Esophagus squamous epithelium (tissue), 5 donors: Measurements from ENCODE around the gene CCL4. TPM values are rescaled to one million over a fixed set of nuclear protein-coding genes. Genes with fewer than 3 reads are reported as not detected.
"Not testable (repeated sequence)": the region's sequence is repeated elsewhere in the genome, so short reads cannot be mapped to it uniquely, and the experiment has no call there.

Source experiments
- DNase-seq: peaks from one replicate; lab custom pipeline; 2025; lab: John Stamatoyannopoulos, UW
- H3K27ac ChIP-seq, 4 donors: fragments of 200-600 bp; sonication (generic); one replicate each; pipeline ENCODE4 v1.5.1; 2016 to 2019; ENCODE audit warnings: mild to moderate bottlenecking in 1 of 4
- H3K27me3 ChIP-seq, 4 donors: fragments of 200-600 bp; sonication (generic); 1 replicate in 3 of 4; 2 replicates in 1 of 4; pipeline versions ENCODE4 v1.5.1 to v1.6.0; 2017 to 2021; ENCODE audit warnings: antibody characterized with exemption in 1 of 4
- H3K36me3 ChIP-seq, 3 donors: fragments of 200-600 bp; sonication (generic); one replicate each; pipeline ENCODE4 v1.5.1; 2016 to 2019
- H3K4me1 ChIP-seq, 3 donors: fragments of 200-600 bp; sonication (generic); one replicate each; pipeline ENCODE4 v1.5.1; 2017 to 2019
- H3K4me3 ChIP-seq, 4 donors: fragments of 200-600 bp; sonication (generic); 1 replicate in 3 of 4; 2 replicates in 1 of 4; pipeline ENCODE4 v1.5.1; 2016 to 2019; ENCODE audit warnings: mild to moderate bottlenecking in 2 of 4, moderate library complexity in 1 of 4
- H3K9me3 ChIP-seq, 3 donors: fragments of 200-600 bp; sonication (generic); one replicate each; pipeline ENCODE4 v1.5.1; 2016 to 2019
- POLR2A ChIP-seq, 4 donors: fragments of 450-650 bp; IDR thresholded peaks; one replicate each; pipeline ENCODE4 v1.6.1; 2017; ENCODE audit warnings: antibody characterized with exemption in 4 of 4, mild to moderate bottlenecking in 4 of 4, moderate library complexity in 3 of 4
- WGBS, 2 donors: methylation state at CpG; one replicate each; pipeline ENCODE4 v1.1.5; 2018; 5-methylcytosine and 5-hydroxymethylcytosine counted together
- intact Hi-C: fragments of 100-400 bp; cut with DNase I; formaldehyde crosslinking; loops from one replicate; pipeline ENCODE4 v1.15.0; 2022
- total RNA-seq, 4 donors: library from RNA; depleted of rRNA; stranded (reverse); fragments of >200 nt; gene quantifications; one replicate each; pipeline ENCODE4 v1.1.0, GENCODE V29; 2016
- TF ChIP-seq, protein P1 (sequence below), 6 experiments: fragments of 450-650 bp in 4 of 6; fragments of 200-600 bp in 2 of 6; sonication (generic) in 2 of 6; IDR thresholded peaks; one replicate each; pipeline ENCODE4 v1.5.1; 2016 to 2019; ENCODE audit warnings: antibody characterized with exemption in 6 of 6, mild to moderate bottlenecking in 4 of 6, moderate library complexity in 4 of 6
- donor health status: DM: yes; HTN: yes; CAD: no.

CCL4 gene
- total RNA-seq, 4 donors from 2014 or later, result 0.56 to 3.2 (median 2.6) TPM

DNA sequence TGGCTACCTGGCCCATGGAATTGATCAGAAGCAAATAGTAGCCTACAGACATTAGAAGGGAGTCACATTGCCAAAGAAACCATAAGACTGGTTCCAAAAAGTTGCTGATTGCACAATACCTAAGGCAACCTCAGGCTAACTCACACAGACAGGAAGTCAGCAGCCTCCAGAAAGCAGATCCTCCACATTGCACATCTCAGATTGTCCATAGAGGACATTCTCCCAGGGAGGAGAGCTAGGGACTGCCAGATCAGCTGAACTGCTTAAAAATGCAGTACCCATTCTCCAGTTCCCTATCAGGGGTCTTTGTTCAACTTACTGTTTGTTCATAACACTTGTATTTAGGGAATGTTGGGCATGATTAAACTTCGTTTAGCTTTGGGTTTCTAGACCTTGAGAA, 17.9 kb upstream of the CCL4 start:
- Histone ChIP-seq H3K4me1 (peaks cover 0 to 5% (median 0%) of the 10 kb centered on the region in 3 donors), H3K9me3 (no peaks in the 10 kb centered on the region), H3K36me3 (no peaks in the 10 kb centered on the region), H3K27me3 (peaks cover 0 to 18% (median 0%) of the 10 kb centered on the region in 4 donors), H3K27ac (no peak overlapping the region), H3K4me3 (no peak overlapping the region)
- WGBS, 2 donors, result 17 to 22% methylated on average over 1 of the region's 1 CpG
- no peak for DNase-seq
- TF ChIP-seq POLR2A (IDR thresholded peaks at IDR 0.05), result no peak
- TF ChIP-seq, protein P1, sequence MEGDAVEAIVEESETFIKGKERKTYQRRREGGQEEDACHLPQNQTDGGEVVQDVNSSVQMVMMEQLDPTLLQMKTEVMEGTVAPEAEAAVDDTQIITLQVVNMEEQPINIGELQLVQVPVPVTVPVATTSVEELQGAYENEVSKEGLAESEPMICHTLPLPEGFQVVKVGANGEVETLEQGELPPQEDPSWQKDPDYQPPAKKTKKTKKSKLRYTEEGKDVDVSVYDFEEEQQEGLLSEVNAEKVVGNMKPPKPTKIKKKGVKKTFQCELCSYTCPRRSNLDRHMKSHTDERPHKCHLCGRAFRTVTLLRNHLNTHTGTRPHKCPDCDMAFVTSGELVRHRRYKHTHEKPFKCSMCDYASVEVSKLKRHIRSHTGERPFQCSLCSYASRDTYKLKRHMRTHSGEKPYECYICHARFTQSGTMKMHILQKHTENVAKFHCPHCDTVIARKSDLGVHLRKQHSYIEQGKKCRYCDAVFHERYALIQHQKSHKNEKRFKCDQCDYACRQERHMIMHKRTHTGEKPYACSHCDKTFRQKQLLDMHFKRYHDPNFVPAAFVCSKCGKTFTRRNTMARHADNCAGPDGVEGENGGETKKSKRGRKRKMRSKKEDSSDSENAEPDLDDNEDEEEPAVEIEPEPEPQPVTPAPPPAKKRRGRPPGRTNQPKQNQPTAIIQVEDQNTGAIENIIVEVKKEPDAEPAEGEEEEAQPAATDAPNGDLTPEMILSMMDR (IDR thresholded peaks at IDR 0.05), result no peak
- intact Hi-C loops, result no loop called here

DNA sequence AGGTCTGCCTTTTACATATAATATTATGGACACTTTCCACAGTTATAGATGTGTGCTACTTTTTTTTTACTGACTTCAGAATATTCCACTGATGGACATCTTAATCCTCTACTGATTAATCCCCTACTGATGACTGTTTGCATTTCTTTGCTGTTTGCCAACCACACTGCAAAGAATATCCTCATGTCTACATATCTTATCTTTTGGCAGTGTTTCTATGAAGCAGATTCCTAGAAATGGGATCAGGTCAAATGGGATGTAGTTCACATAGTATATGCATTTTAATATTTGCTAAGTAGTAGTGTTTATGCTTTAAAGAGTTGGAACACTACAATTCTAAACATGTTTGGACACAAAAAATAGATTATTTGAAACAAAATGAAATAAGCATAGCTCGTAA, 16.8 kb upstream of the CCL4 start:
- H3K36me3 ChIP-seq, result no peaks in the 10 kb centered on the region
- 64 to 90% methylated on average over 1 of the region's 1 CpG for WGBS, 2 donors
- peaks cover 0 to 5% (median 0%) of the 10 kb centered on the region in 3 donors for H3K4me1 ChIP-seq
- intact Hi-C loops, result no loop called here
- H3K27me3 ChIP-seq, result peaks cover 0 to 22% (median 0%) of the 10 kb centered on the region in 4 donors
- H3K9me3 ChIP-seq, result no peaks in the 10 kb centered on the region
- DNase-seq, result no peak
- H3K27ac ChIP-seq, result no peak overlapping the region
- TF ChIP-seq POLR2A (IDR thresholded peaks at IDR 0.05), result no peak
- TF ChIP-seq, protein P1 (IDR thresholded peaks at IDR 0.05), result no peak
- H3K4me3 ChIP-seq, result no peak overlapping the region

DNA sequence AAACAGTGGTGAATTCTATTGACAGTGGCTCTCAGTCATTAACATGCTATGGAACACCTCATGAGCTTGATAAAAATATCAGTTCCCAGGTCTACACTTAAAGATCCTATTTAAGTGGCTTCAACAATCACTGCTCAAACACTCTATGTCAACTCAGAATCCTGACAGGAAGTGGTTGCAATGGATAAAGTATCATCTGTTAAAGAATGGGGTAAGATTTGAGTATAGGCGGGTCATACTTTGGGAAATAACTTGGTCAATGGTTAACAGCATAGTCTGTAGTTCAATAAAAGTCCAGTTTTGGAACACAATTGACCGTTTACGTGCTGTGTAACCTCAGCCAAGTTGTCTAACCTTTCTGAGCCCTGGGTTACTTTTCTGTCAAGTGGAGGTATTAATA, 16.2 kb upstream of the CCL4 start:
- WGBS, 2 donors, result 86% methylated on average over 1 of the region's 3 CpGs; no CpG with 5 or more reads in 1 of the 2 donors
- H3K9me3 ChIP-seq, H3K36me3 ChIP-seq, intact Hi-C loops, DNase-seq, H3K27ac ChIP-seq, H3K4me1 ChIP-seq, H3K4me3 ChIP-seq: not testable (repeated sequence)
- H3K27me3 ChIP-seq, result peaks cover 0 to 27% (median 0%) of the 10 kb centered on the region in 4 donors

DNA sequence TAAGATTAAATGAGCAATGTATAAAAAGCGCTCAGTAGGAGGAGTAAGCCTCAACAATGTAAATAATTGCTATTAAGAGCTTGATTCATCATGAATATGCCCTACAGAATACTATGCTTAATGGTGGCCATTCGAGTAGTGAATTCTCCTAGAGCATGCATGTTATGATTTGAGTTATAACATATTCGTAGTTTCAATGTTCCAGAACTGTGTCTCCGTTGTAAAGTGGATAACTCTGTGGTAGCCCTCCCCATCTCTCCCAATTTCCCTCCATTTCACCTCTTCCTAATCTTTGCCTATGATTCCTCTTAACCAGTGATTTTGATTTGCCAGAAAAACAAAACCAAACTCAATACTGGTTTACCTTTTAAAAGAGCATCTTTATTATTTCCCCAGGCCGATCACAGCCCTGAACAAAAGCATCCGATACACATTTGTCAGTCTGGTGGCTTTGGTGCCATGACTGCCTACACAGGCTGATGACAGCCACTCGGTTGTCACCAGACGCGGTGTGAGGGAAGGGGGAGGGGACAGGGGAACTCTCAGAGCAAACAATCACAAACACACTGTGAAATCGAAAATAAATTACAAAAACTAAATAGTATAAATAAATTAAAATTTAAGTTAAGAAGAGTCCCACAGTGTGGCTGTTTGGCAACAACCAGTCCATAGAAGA, 15.6 kb upstream of the CCL4 start:
- H3K9me3 ChIP-seq, intact Hi-C loops, DNase-seq, H3K4me1 ChIP-seq, H3K27ac ChIP-seq, H3K4me3 ChIP-seq, H3K36me3 ChIP-seq: not testable (repeated sequence)
- 79 to 80% methylated on average over 9 of the region's 10 CpGs for WGBS, 2 donors
- H3K27me3 ChIP-seq, result peaks cover 0 to 27% (median 0%) of the 10 kb centered on the region in 4 donors

DNA sequence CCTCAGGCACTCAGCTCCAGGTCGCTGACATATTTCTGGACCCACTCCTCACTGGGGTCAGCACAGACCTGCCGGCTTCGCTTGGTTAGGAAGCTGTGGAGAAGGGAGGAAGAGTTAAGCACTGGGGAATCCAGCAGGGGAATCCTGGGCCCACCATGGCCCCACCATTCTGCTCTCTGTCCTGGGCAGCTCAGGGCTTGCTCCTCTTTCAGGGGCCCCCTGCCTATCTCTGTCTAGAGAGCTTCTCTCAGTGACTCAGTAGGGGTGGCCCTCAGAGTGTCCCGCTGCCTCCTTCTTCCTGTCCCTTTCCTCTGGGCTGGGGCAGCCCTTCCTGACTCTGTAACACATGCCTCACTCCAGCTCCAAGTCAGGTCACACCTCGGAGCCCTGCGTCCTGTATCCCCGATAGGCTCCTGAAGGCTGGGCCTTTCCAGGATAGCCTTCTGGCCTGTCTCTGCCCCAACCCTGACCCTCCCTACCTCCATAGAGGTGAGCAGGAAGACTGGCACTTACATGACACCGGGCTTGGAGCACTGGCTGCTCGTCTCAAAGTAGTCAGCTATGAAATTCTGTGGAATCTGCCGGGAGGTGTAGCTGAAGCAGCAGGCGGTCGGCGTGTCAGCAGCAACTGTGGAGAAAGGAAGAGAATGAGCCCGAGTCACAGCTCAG, 14.8 kb upstream of the CCL4 start:
- no peak for DNase-seq
- Histone ChIP-seq H3K27me3 (peaks cover 0 to 27% (median 0%) of the 10 kb centered on the region in 4 donors), H3K9me3 (no peaks in the 10 kb centered on the region), H3K36me3 (no peaks in the 10 kb centered on the region), H3K27ac (peak overlapping the region in 1 of 4 donors; percentile 29), H3K4me1 (peaks cover 0 to 5% (median 0%) of the 10 kb centered on the region in 3 donors), H3K4me3 (no peak overlapping the region)
- WGBS, 2 donors, result 76 to 78% methylated on average over 8 of the region's 14 CpGs
- intact Hi-C loops, result no loop called here
- no peak for TF ChIP-seq POLR2A (IDR thresholded peaks at IDR 0.05)
- TF ChIP-seq, protein P1 (IDR thresholded peaks at IDR 0.05), result no peak

DNA sequence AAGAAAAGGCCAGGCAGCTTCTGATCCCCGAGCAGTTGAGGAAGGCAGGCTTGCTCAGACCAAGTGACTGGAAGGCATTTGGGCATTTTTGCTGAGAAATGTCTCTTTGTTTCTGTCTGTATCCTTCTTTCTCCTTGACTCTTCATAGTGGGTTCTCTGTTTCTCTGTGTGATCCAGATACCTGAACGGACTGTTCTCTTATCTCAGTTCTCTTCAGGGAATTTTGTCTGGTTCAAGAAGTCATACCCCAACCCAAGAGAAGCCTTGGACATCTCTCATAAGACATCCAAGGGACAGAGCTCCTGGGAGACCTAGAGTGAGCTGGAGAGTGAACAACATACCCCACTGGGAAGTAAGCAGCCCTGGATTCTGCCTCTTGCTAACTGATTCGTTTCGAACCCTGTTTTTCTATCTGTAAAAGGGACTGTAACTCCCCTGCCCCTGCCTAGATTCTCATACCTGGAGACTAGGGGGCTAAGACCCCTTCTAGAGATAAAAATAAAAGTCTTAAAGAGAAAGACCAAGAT, 14.2 kb upstream of the CCL4 start:
- Histone ChIP-seq H3K4me1 (peaks cover 0 to 5% (median 0%) of the 10 kb centered on the region in 3 donors), H3K9me3 (no peaks in the 10 kb centered on the region), H3K36me3 (no peaks in the 10 kb centered on the region), H3K4me3 (no peak overlapping the region), H3K27me3 (peaks cover 0 to 27% (median 0%) of the 10 kb centered on the region in 4 donors), H3K27ac (peak overlapping the region in 1 of 4 donors; percentile 29)
- TF ChIP-seq, protein P1 (IDR thresholded peaks at IDR 0.05), result no peak
- WGBS, 2 donors, result 43 to 52% methylated on average over 4 of the region's 4 CpGs
- DNase-seq, result no peak
- intact Hi-C loops, result no loop called here
